Neural cell (in vitro differentiated cells): Measurements from ENCODE around the gene ARL15. TPM values are rescaled to one million over a fixed set of nuclear protein-coding genes. Genes with fewer than 3 reads are reported as not detected.

Experiments used
- H2AFZ ChIP-seq: fragments of 200-600, 300-800 bp; sonication (generic), shearing (Covaris generic); 2 replicates; pipeline ENCODE4 v1.6.0; 2014; ENCODE audit warnings: low read depth, mild to moderate bottlenecking, antibody characterized with exemption, low read length, moderate library complexity
- H3F3A ChIP-seq: fragments of 200-600 bp; shearing (Covaris generic); 2 replicates; pipeline ENCODE4 v1.6.1; 2016; ENCODE audit warnings: mild to moderate bottlenecking, moderate library complexity, mixed read lengths, antibody characterized with exemption, low read length; ENCODE audit not compliant: insufficient read depth, poor library complexity, severe bottlenecking
- H3K27ac ChIP-seq: fragments of 200-600, 300-800 bp; sonication (generic), shearing (Covaris generic); 2 replicates; pipeline ENCODE4 v1.5.1; 2014; ENCODE audit warnings: mild to moderate bottlenecking, low read length, moderate library complexity
- H3K27me3 ChIP-seq: fragments of 300-800, 200-600 bp; sonication (generic), shearing (Covaris generic); 2 replicates; pipeline ENCODE4 v1.6.0; 2014; ENCODE audit warnings: mild to moderate bottlenecking, low read depth, low read length, moderate library complexity; ENCODE audit not compliant: insufficient read depth
- H3K36me3 ChIP-seq: fragments of 300-800, 200-600 bp; sonication (generic), shearing (Covaris generic); 2 replicates; pipeline ENCODE4 v1.5.1; 2014; ENCODE audit warnings: mild to moderate bottlenecking, antibody characterized with exemption, low read length, moderate library complexity; ENCODE audit not compliant: insufficient read depth
- H3K4me2 ChIP-seq: fragments of 300-800, 200-600 bp; sonication (generic), shearing (Covaris generic); 2 replicates; pipeline ENCODE4 v1.6.0; 2014; ENCODE audit warnings: mild to moderate bottlenecking, low read length
- H3K4me3 ChIP-seq: fragments of 300-800, 200-600 bp; sonication (generic), shearing (Covaris generic); 2 replicates; pipeline ENCODE4 v1.5.1; 2014; ENCODE audit warnings: mild to moderate bottlenecking, low read length, moderate library complexity
- H3K79me2 ChIP-seq: fragments of 200-600 bp; shearing (Covaris generic); replicated peaks from 2 replicates; pipeline ENCODE4 v1.6.0; 2014; ENCODE audit warnings: mild to moderate bottlenecking, low read length, moderate library complexity; ENCODE audit not compliant: insufficient read depth
- H3K9ac ChIP-seq: fragments of 300-800, 200-600 bp; sonication (generic), shearing (Covaris generic); 2 replicates; pipeline ENCODE4 v1.6.1; 2016; ENCODE audit warnings: mild to moderate bottlenecking, low read length, mixed read lengths
- H3K9me2 ChIP-seq: fragments of 200-600 bp; shearing (Covaris generic); 2 replicates; pipeline ENCODE4 v1.6.1; 2016; ENCODE audit warnings: mild to moderate bottlenecking, low read length, mixed read lengths; ENCODE audit not compliant: insufficient read depth
- H3K9me3 ChIP-seq: fragments of 200-600, 300-800 bp; sonication (generic), shearing (Covaris generic); 2 replicates; pipeline ENCODE4 v1.6.1; 2016; ENCODE audit warnings: mild to moderate bottlenecking, mixed run types, low read length, moderate library complexity, mixed read lengths
- H4K20me1 ChIP-seq: fragments of 200-600 bp; shearing (Covaris generic); 2 replicates; pipeline ENCODE4 v1.6.1; 2016; ENCODE audit warnings: mild to moderate bottlenecking, mixed run types; ENCODE audit not compliant: insufficient read depth
- CTCF ChIP-seq: fragments of 450-650 bp; IDR thresholded peaks from 2 replicates; pipeline ENCODE4 v1.5.1; 2014; ENCODE audit warnings: antibody characterized with exemption, mild to moderate bottlenecking, moderate library complexity; ENCODE audit not compliant: poor library complexity, severe bottlenecking
- EP300 ChIP-seq: fragments of 450-650 bp; conservative IDR thresholded peaks from 2 replicates; pipeline ENCODE4 v1.6.1; 2014; ENCODE audit warnings: antibody characterized with exemption, mild to moderate bottlenecking, moderate library complexity; ENCODE audit not compliant: poor library complexity, severe bottlenecking
- EZH2 ChIP-seq: fragments of 200-600, 300-800 bp; shearing (Covaris generic), sonication (generic); IDR thresholded peaks from 2 replicates; pipeline ENCODE4 v1.6.1; 2014; ENCODE audit warnings: antibody characterized with exemption, low read length, borderline replicate concordance, mild to moderate bottlenecking; ENCODE audit not compliant: insufficient read depth, poor library complexity, severe bottlenecking
- MXI1 ChIP-seq: fragments of 450-650 bp; conservative IDR thresholded peaks from 2 replicates; pipeline ENCODE4 v1.6.1; 2014; ENCODE audit warnings: antibody characterized with exemption, mild to moderate bottlenecking; ENCODE audit not compliant: poor library complexity, severe bottlenecking
- POLR2AphosphoS5 ChIP-seq: IDR thresholded peaks from 2 replicates; pipeline ENCODE4 v1.6.1; 2012
- RAD21 ChIP-seq: fragments of 450-650 bp; conservative IDR thresholded peaks from 2 replicates; pipeline ENCODE4 v1.6.1; 2014; ENCODE audit warnings: antibody characterized with exemption, mild to moderate bottlenecking, moderate library complexity
- REST ChIP-seq: IDR thresholded peaks from 2 replicates; pipeline ENCODE4 v1.6.1; 2012; ENCODE audit warnings: borderline replicate concordance
- SMC3 ChIP-seq: fragments of 450-650 bp; conservative IDR thresholded peaks from 2 replicates; pipeline ENCODE4 v1.6.1; 2014; ENCODE audit warnings: antibody characterized with exemption, mild to moderate bottlenecking, moderate library complexity; ENCODE audit not compliant: poor library complexity
- TAF1 ChIP-seq: IDR thresholded peaks from 2 replicates; pipeline ENCODE4 v1.6.1; 2012; ENCODE audit warnings: low read depth
- polyA plus RNA-seq: library from polyadenylated mRNA; depleted of rRNA; stranded (reverse); fragments of >200 nt; gene quantifications from 2 replicates; pipeline ENCODE4 v1.2.3, GENCODE V29; 2014

The ARL15 gene
- polyA plus RNA-seq, 1 donor from 2014 or later: 51.9 TPM

GRCh38 chr5:53892224-53892623 is 418.1 kb downstream of the ARL15 start:
- Histone ChIP-seq H4K20me1 (no peaks in the 10 kb centered on the region), H3K4me2 (no peak overlapping the region), H3K4me3 (no peak overlapping the region), H3F3A (no peaks in the 10 kb centered on the region), H3K36me3 (no peaks in the 10 kb centered on the region), H2AFZ (no peak overlapping the region), H3K9ac (no peak overlapping the region), H3K9me3 (no peaks in the 10 kb centered on the region), H3K27ac (no peak overlapping the region), H3K27me3 (no peaks in the 10 kb centered on the region), H3K9me2 (no peaks in the 10 kb centered on the region), H3K79me2 (no peaks in the 10 kb centered on the region)
- TF ChIP-seq MXI1: no peak
- TF ChIP-seq RAD21: no peak
- TF ChIP-seq POLR2AphosphoS5: no peak
- TF ChIP-seq SMC3: no peak
- TF ChIP-seq REST: no peak
- no peak for TF ChIP-seq EZH2
- no peak for TF ChIP-seq TAF1
- no peak for TF ChIP-seq CTCF
- TF ChIP-seq EP300: no peak

- H4K20me1 ChIP-seq: no peaks in the 10 kb centered on the region
- no peaks in the 10 kb centered on the region for H3K9me3 ChIP-seq
- H3F3A ChIP-seq: no peaks in the 10 kb centered on the region
- H3K4me3 ChIP-seq: no peak overlapping the region
- TF ChIP-seq EZH2: no peak
- no peak for TF ChIP-seq REST
- no peaks in the 10 kb centered on the region for H3K36me3 ChIP-seq
- no peak overlapping the region for H2AFZ ChIP-seq
- no peaks in the 10 kb centered on the region for H3K79me2 ChIP-seq
- H3K9ac ChIP-seq: no peak overlapping the region
- no peaks in the 10 kb centered on the region for H3K9me2 ChIP-seq
- no peaks in the 10 kb centered on the region for H3K27me3 ChIP-seq
- no peak overlapping the region for H3K27ac ChIP-seq
- no peak overlapping the region for H3K4me2 ChIP-seq
These were observed 419.2 kb downstream of the ARL15 start for GRCh38 chr5:53891159-53891558.
